ENCODE measurements around the gene QSER1.
"Not testable (repeated sequence)": the region's sequence is repeated elsewhere in the genome, so short reads cannot be mapped to it uniquely, and the experiment has no call there.

QSER1 gene

GRCh38 chr11:32991898-32992297, 99.3 kb downstream of the QSER1 start:
- FAIRE-seq (no peak), DNase-seq (ENCODE audit: low spot score) (no peak)

- no peak for DNase-seq (ENCODE audit: low spot score)
- no peak for FAIRE-seq
These were observed 107.6 kb downstream of the QSER1 start for GRCh38 chr11:33000181-33000580.

- FAIRE-seq (no peak), DNase-seq (ENCODE audit: low spot score) (no peak)
These were observed 108.7 kb downstream of the QSER1 start for GRCh38 chr11:33001281-33001680.

GRCh38 chr11:33001751-33002542, 109.3 kb downstream of the QSER1 start:
- DNase-seq (ENCODE audit: low spot score): no peak
- no peak for FAIRE-seq

- FAIRE-seq (no peak), DNase-seq (ENCODE audit: low spot score) (no peak)
These were observed 112.6 kb downstream of the QSER1 start for GRCh38 chr11:33005175-33005574.

- DNase-seq (ENCODE audit: low spot score) (no peak), FAIRE-seq (no peak)
These were observed 113.4 kb downstream of the QSER1 start for GRCh38 chr11:33006010-33006409.

GRCh38 chr11:33013755-33014154, 121.1 kb downstream of the QSER1 start:
- DNase-seq (ENCODE audit: low spot score) (no peak), FAIRE-seq (no peak)

- FAIRE-seq: peak; percentile 77
- peak; percentile 92 for DNase-seq (ENCODE audit: low spot score)
These were observed 123.3 kb downstream of the QSER1 start, which contains the start of gene DEPDC7 for GRCh38 chr11:33015621-33016551. TSS of gene DEPDC7 (plus strand) at chr11:33015878. CDS start at chr11:33015956, 78 bp downstream.

- DNase-seq (ENCODE audit: low spot score): no peak
- FAIRE-seq: no peak
These were observed 124.0 kb downstream of the QSER1 start for GRCh38 chr11:33016654-33017053.

GRCh38 chr11:33017478-33017877, 124.9 kb downstream of the QSER1 start:
- FAIRE-seq (no peak), DNase-seq (ENCODE audit: low spot score) (no peak)

- DNase-seq (ENCODE audit: low spot score) (no peak), FAIRE-seq (no peak)
These were observed 125.4 kb downstream of the QSER1 start for GRCh38 chr11:33017965-33018364.

- DNase-seq (ENCODE audit: low spot score): no peak
- FAIRE-seq: no peak
These were observed 126.2 kb downstream of the QSER1 start for GRCh38 chr11:33018840-33019239.

GRCh38 chr11:33021501-33021900, 128.9 kb downstream of the QSER1 start:
- no peak for DNase-seq (ENCODE audit: low spot score)
- no peak for FAIRE-seq

- DNase-seq (ENCODE audit: low spot score) (no peak), FAIRE-seq (no peak)
These were observed 129.3 kb downstream of the QSER1 start for GRCh38 chr11:33021937-33022336.

GRCh38 chr11:33025339-33025722, 132.7 kb downstream of the QSER1 start:
- no peak for FAIRE-seq
- no peak for DNase-seq (ENCODE audit: low spot score)

- DNase-seq (ENCODE audit: low spot score) (no peak), FAIRE-seq (no peak)
These were observed 134.6 kb downstream of the QSER1 start for GRCh38 chr11:33027233-33027632.

GRCh38 chr11:33027846-33028536, 135.4 kb downstream of the QSER1 start:
- DNase-seq (ENCODE audit: low spot score) (no peak), FAIRE-seq (no peak)

- DNase-seq (ENCODE audit: low spot score): no peak
- FAIRE-seq: no peak
These were observed 135.9 kb downstream of the QSER1 start for GRCh38 chr11:33028537-33028914.

GRCh38 chr11:33029218-33029617, 136.6 kb downstream of the QSER1 start:
- not testable (repeated sequence) for FAIRE-seq

More at GRCh38 chr11:33029218-33029617, 136.6 kb downstream of the QSER1 start:
- DNase-seq (ENCODE audit: low spot score): not testable (repeated sequence)

All from urothelium cell line (cell line).